Pancreas (tissue), 10 donors: ENCODE measurements around the gene SLC2A10. TPM values are rescaled to one million over a fixed set of nuclear protein-coding genes. Genes with fewer than 3 reads are reported as not detected.

Source experiments
- ATAC-seq, 4 donors: fragments of 200-7000 bp; cut with Tn5 transposase; one replicate each; pipeline versions ENCODE4 v1.8.0 to v1.9.1; 2020; ENCODE audit warnings: mild to moderate bottlenecking in 4 of 4, moderate library complexity in 4 of 4
- DNase-seq, 6 donors: peaks; one replicate each; pipeline ENCODE4 v3.0.0-alpha.2; 2020
- FAIRE-seq: peaks from 2 replicates; lab custom pipeline; 2012; peaks lifted over from hg19 to GRCh38; lab: Jason Lieb, UNC
- H3K27ac ChIP-seq, 4 donors: fragments of 200-600 bp; sonication (generic); 1 replicate in 3 of 4; 2 replicates in 1 of 4; pipeline versions ENCODE4 v1.5.0 to v1.8.0; 2020
- H3K27me3 ChIP-seq, 4 donors: fragments of 200-600 bp; one replicate each; pipeline ENCODE4 v1.8.0; 2021
- H3K36me3 ChIP-seq, 3 donors: fragments of 200-600 bp; sonication (generic) in 1 of 3; one replicate each; pipeline versions ENCODE4 v1.5.0 to v1.8.0; 2020 to 2021
- H3K4me1 ChIP-seq, 3 donors: fragments of 200-600 bp; one replicate each; pipeline ENCODE4 v1.8.0; 2021
- H3K4me3 ChIP-seq, 4 donors: fragments of 200-600 bp; sonication (generic) in 2 of 4; one replicate each; pipeline versions ENCODE4 v1.5.0 to v1.8.0; 2020 to 2021
- H3K9me3 ChIP-seq, 4 donors: fragments of 200-600 bp; one replicate each; pipeline ENCODE4 v1.8.0; 2021
- CTCF ChIP-seq, 4 donors: fragments of 200-600 bp; sonication (generic) in 3 of 4; IDR thresholded peaks; one replicate each; pipeline versions ENCODE4 v1.5.0 to v1.8.0; 2021; ENCODE audit warnings: antibody characterized with exemption in 4 of 4
- WGBS, 2 donors: extraction: QIAGEN DNeasy Blood & Tissue Kit; methylation state at CpG; one replicate each; pipeline ENCODE4 v1.1.7; 2013; 5-methylcytosine and 5-hydroxymethylcytosine counted together
- intact Hi-C, 3 donors: fragments of 100-400 bp; cut with DNase I; formaldehyde crosslinking; loops; one replicate each; pipeline versions ENCODE4 v1.11.1 to v1.14.2; 2022
- polyA plus RNA-seq, 2 donors: library from polyadenylated mRNA; stranded (reverse); fragments of 200-250 nt; gene quantifications; one replicate each; pipeline ENCODE4 v1.2.3, GENCODE V29; 2013
- total RNA-seq, 6 donors: library from RNA; stranded (reverse); fragmentation: NEBNext Ultra II Directional in 4 of 6; extraction: Animal tissue kit (Norgen Biotek cat#: 25700) in 4 of 6; gene quantifications; one replicate each; pipeline versions ENCODE4 v1.2.1 to v1.2.4, GENCODE V29; 2021 to 2023
- donor health status: healthy with polysubstance abuse.
- donor health status: DM: no; HTN: no; CAD: no; lungs with moderate emphysema.
- donor health status: DM: no; HTN: no; CAD: no.
- donor health status: control.
- donor health status: control.
- donor health status: Bipolar disorder and iron deficiency.
- donor health status: DM: yes; HTN: yes; CAD: no.
- donor health status: DM: no; HTN: no; CAD: no.
- donor health status: DM: no; HTN: no; CAD: no.
- donor health status: DM: yes; HTN: yes; CAD: no.

The SLC2A10 gene
- total and polyA plus RNA-seq, 8 donors, result 10.9 to 20.9 (median 13.8) TPM

- no peak overlapping the region for H3K27ac ChIP-seq
- FAIRE-seq (no peak), DNase-seq (no peak)
Observed at GRCh38 chr20:46691196-46691595, 18.3 kb upstream of the SLC2A10 start.

GRCh38 chr20:46694484-46694883, 15.0 kb upstream of the SLC2A10 start:
- no peak overlapping the region for H3K4me3 ChIP-seq
- FAIRE-seq (no peak), DNase-seq (no peak), ATAC-seq (peak in 3 of 4 donors; percentile 18 to 57 (median 54))
- H3K36me3 ChIP-seq, result no peaks in the 10 kb centered on the region
- 67 to 76% methylated on average over 2 of the region's 2 CpGs for whole genome bisulfite sequencing, 2 donors
- H3K27me3 ChIP-seq, result no peaks in the 10 kb centered on the region
- H3K4me1 ChIP-seq, result no peaks in the 10 kb centered on the region
- no peak overlapping the region for H3K27ac ChIP-seq
- intact Hi-C loops, result no loop called here
- H3K9me3 ChIP-seq, result no peaks in the 10 kb centered on the region
- TF ChIP-seq CTCF (IDR thresholded peaks at IDR 0.05), result no peak

More at GRCh38 chr20:46691196-46691595, 18.3 kb upstream of the SLC2A10 start:
- Histone ChIP-seq H3K27me3 (no peaks in the 10 kb centered on the region), H3K9me3 (no peaks in the 10 kb centered on the region), H3K36me3 (no peaks in the 10 kb centered on the region), H3K4me3 (no peak overlapping the region), H3K4me1 (peaks cover 0 to 14% (median 3%) of the 10 kb centered on the region in 3 donors)
- intact Hi-C loops, result no loop called here
- WGBS, 2 donors, result 42 to 61% methylated on average over 4 of the region's 4 CpGs
- ATAC-seq, result no peak
- TF ChIP-seq CTCF (IDR thresholded peaks at IDR 0.05), result no peak

- no peak overlapping the region for H3K27ac ChIP-seq
- intact Hi-C loops, result no loop called here
- H3K4me3 ChIP-seq, result no peak overlapping the region
- no peak for DNase-seq
- H3K36me3 ChIP-seq, result no peaks in the 10 kb centered on the region
- no peaks in the 10 kb centered on the region for H3K4me1 ChIP-seq
- ATAC-seq, result no peak
- no peaks in the 10 kb centered on the region for H3K27me3 ChIP-seq
- FAIRE-seq, result no peak
- no peaks in the 10 kb centered on the region for H3K9me3 ChIP-seq
- no peak for TF ChIP-seq CTCF (IDR thresholded peaks at IDR 0.05)
- 40 to 46% methylated on average over 3 of the region's 3 CpGs for whole genome bisulfite sequencing, 2 donors
Observed at GRCh38 chr20:46695892-46696291, 13.6 kb upstream of the SLC2A10 start.

- ATAC-seq, result no peak
Observed at GRCh38 chr20:46696791-46697279, 12.6 kb upstream of the SLC2A10 start.

More at GRCh38 chr20:46696791-46697279, 12.6 kb upstream of the SLC2A10 start:
- DNase-seq, result no peak
- no peak overlapping the region for H3K4me3 ChIP-seq
- no peaks in the 10 kb centered on the region for H3K4me1 ChIP-seq
- FAIRE-seq, result no peak
- 67 to 79% methylated on average over 3 of the region's 3 CpGs for WGBS, 2 donors
- no peak for TF ChIP-seq CTCF (IDR thresholded peaks at IDR 0.05)
- no peak overlapping the region for H3K27ac ChIP-seq
- no peaks in the 10 kb centered on the region for H3K9me3 ChIP-seq
- intact Hi-C loops, result no loop called here
- H3K27me3 ChIP-seq, result no peaks in the 10 kb centered on the region
- no peaks in the 10 kb centered on the region for H3K36me3 ChIP-seq
